ENCODE measurements around the gene SH3D19.

GRCh38 chr4:151233600-151233999 lies 91.8 kb downstream of the SH3D19 start:
- TF ChIP-seq, protein P1, sequence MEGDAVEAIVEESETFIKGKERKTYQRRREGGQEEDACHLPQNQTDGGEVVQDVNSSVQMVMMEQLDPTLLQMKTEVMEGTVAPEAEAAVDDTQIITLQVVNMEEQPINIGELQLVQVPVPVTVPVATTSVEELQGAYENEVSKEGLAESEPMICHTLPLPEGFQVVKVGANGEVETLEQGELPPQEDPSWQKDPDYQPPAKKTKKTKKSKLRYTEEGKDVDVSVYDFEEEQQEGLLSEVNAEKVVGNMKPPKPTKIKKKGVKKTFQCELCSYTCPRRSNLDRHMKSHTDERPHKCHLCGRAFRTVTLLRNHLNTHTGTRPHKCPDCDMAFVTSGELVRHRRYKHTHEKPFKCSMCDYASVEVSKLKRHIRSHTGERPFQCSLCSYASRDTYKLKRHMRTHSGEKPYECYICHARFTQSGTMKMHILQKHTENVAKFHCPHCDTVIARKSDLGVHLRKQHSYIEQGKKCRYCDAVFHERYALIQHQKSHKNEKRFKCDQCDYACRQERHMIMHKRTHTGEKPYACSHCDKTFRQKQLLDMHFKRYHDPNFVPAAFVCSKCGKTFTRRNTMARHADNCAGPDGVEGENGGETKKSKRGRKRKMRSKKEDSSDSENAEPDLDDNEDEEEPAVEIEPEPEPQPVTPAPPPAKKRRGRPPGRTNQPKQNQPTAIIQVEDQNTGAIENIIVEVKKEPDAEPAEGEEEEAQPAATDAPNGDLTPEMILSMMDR (conservative IDR thresholded peaks at IDR 0.05): no peak
- TF ChIP-seq ZFX (IDR thresholded peaks at IDR 0.05): no peak
